ENCODE measurements around the gene NAE1.
"Not testable (repeated sequence)": the region's sequence is repeated elsewhere in the genome, so short reads cannot be mapped to it uniquely, and the experiment has no call there.

The NAE1 gene

DNA sequence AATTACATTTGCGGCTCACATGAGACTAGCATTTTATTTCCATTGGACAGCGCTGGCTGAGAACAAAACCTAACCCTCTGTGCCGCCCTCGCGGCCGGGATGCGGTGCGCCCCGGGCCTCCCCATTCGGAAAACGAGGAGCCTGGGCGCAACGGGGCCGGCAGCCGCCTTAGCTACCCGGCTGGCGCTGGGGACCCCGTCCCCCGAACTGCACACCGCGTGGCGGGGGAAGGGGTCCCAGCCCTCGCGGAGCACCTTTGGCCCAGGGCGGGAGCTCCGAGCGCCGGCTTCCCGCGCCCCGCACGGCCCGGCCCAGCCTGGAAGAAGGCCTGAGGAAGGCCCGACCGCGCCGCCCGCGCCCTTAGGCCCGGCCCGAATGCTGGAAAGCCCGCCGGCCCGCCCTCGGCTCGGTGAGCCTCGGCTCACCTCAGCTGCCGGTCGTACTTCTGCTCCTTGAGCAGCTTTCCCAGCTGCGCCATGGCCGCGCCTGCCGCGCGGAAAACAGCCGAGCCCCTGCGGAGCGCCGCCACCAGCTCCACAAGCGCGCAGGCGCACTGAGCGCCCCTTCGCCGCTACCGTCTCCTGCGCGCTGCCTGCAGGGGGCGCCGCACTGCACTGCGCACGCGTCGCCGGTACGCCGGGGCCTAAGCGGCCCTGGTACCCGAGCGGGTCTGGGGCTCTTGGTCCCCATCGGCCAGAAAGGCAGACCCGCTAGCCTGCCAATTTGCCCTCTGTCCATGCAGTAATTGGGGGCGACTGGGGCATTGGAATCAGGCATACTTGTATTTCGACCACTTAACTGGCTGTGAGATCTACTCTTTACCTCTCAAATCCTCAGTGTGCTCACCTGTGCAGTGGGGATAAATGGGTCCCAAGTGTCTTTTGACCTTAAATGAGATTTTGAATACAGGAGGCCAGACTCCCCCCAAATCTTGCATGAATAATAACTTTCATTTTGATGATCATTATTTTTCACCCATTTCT lies at the start of gene NAE1:
Gene NAE1, minus strand, starts transcription at position 555 of the 983 bp plus-strand sequence. Its CDS starts 77 bp downstream, at position 478.
- DNase-seq (ENCODE audit: low spot score): peak; percentile 82

DNA sequence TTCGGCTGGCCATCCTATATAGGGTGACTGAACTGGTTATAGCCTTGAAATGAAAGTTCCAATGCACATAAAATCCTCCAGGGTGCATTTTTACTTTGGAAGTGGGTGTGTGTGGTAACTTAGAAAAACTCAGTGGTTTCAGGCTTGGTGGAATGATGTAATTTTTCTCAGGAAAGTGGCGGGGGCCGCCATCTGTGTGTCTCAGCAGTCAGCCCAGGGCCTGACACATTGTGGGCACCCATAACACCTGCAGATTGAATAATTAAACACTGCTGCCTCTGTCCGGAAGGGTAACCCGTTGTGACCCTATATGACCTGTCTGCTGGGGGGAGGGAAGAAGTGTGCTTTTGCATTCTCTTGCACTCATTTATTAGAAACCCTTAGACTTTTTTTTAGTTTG lies 47.3 kb upstream of the NAE1 start:
- no peak for DNase-seq (ENCODE audit: low spot score)

DNA sequence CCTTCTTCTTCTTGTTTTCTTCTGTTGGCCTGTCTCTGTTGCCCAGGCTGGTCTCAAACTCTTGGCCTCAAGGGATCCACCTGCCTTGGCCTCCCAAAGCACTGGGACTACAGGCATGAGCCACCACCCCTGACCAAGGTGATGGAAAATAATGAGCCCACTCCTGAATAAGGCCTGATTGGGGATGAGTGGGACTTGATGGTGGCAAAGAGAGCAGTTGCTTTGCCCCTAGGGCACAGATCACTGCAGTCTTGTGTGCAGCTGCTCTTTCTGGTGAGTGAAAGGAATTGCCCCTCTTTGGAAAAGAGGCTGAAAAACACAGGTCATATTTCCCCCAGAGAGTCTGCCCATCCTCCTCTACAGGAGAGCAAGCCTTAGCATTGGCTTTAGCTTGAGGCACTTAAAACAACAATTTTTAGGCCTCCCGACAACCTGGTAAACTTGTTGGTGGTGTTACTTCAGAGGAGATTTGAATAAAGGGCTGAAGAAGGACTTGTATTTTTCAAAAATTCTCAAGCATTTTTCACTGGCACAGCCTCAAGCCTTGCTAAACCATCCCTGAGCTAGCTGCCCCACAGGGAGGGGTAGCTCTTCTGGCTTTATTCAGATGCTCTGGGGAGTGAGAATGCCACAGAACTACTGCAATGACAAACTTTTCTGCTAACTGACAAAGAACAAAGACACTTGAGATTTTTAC lies 43.5 kb upstream of the NAE1 start:
- DNase-seq (ENCODE audit: low spot score): no peak

DNA sequence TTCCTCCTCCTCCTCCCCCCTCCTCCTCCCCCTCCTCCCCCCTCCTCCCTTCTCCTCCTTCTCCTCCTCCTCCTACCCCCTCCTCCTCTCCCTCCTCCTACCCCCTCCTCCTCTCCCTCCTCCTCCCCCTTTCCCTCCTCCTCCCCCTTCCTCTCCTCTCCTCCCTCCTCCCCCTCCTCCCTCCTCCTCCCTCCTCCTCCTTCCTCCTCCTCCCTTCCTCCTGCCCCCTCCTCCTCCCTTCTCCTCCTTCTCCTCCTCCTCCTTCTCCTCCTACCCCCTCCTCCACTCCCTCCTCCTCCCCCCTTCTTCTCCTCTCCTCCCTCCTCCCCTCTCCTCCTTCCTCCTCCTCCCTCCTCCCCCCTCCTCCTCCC lies 42.9 kb upstream of the NAE1 start:
- no peak for DNase-seq (ENCODE audit: low spot score)

DNA sequence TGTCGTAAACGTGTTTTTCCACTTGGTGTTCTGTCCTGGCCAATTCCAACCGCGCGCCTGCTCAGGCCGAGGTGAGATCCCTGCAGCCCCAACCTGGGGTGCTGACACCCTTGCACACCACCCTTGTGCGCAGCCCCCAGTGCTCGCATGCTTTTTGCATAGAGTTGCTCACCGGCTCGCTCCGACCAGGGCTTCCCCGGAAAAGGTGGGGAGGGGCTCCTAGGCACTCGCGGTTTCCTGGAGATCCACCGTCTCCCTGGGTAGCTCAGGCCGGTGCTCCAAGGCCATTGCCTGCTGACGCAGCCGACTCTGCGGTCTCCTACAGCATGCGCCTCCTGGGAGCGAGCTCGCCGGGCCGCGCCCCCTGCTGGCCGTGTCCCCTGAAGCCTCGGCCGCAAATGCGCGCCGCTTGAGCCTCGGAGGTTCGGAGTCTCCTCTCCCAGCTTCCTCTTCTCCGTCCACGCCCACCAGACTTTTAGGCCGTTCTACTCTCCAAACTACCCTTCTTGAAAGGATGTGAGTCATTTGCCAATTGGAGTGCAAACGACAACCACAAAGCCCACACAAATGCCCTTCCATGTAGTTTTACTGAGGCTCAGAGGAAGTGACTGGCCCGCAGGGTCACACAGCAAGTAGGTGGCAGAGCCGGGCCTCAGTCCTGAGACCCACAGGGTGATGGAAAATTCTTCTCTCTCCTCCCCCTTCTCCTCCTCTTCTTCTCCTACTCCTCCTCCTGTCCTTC lies 42.3 kb upstream of the NAE1 start:
- DNase-seq (ENCODE audit: low spot score): peak; percentile 81

DNA sequence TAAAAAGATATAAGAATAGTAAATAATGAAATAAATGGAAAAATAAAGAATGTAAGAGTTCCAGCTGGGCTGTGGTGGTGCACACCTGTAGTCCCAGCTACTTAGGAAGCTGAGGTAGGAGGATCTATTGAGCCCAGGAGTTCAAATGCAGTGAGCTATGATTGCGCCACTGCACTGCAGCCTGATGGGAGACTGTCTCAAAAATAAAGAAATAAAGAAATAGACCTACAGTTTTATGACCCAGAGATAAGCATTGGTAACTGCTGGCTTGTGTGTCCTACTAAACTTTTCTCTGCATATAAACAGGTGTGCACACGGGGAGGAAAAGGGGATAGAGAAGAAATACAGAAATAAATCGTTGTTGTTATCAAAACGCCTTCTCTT lies 41.8 kb upstream of the NAE1 start:
- no peak for DNase-seq (ENCODE audit: low spot score)

DNA sequence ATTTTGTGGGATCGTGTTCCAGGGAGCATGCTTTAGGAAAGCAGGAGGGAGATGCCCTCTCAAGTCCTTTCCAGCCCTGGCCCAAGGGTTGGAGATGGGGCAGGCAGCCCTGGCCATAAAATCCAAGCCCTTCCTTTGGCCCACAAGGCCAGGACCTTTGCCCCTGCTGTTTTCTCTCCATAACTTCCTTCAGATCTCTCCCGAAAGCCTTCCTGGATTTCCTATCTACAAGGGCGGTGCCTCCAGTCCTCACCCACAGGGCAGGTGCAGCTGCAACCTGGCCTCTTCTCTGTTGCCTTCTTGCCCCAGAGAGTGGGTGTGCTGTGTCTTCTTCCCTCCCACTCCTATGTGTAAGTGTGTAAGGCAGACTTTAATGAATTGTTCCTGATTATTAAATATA lies 41.1 kb upstream of the NAE1 start:
- DNase-seq (ENCODE audit: low spot score): no peak

DNA sequence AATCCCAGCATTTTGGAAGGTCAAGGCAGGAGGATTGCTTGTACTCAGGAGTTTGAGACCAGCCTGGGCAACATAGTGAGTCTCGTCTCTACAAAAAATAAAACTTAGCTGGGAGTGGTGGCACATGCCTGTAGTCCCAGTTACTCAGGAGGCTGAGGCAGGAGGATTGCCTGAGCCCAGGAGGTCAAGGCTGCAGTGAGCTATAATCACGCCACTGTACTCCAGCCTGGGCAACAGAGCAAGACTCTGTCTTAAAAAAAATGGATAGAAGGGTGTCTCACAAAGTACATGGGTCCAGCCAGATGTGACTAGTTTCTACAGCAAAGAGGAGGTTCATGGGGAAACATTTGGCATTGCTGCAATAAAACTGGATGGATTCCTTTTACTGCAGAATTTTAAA lies 40.6 kb upstream of the NAE1 start:
- DNase-seq (ENCODE audit: low spot score): not testable (repeated sequence)

DNA sequence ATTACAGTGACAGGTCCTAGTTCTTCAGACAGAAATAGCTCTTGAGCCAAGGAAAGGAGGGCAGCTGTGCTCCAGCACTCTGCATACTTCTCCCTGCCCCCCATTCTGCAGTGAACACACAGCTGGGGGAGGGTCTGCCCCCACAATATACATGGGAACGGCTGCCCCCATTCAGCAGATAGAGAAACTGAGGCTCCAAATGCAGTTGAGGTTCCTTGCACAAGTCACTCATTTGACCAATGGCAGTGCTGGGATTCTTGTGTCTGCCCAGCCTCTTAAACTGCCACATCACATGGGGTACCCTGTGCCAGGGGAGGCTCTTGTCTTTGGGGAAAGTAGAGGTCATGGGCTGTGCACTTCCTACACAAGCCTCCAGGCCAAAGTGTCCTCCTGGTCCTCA lies 38.6 kb upstream of the NAE1 start:
- no peak for DNase-seq (ENCODE audit: low spot score)

DNA sequence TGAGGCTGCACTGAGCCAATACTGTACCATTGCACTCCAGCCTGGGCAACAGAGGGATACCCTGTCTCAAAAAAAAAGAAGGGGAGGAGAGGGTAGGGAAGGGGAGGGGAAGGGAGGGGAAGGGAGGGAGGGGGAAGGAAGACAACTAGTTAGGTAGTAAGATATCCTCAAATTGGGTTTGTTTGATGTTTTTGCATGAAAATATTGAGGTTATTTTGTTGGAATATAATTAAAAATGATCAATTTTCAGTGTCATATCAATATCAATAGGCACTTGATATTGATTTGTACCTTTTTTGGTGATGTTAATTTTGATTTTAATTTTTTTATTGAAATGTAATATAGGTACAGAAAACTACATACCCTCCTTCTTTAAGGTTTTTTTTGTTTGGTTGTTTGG lies 32.9 kb upstream of the NAE1 start:
- no peak for DNase-seq (ENCODE audit: low spot score)

DNA sequence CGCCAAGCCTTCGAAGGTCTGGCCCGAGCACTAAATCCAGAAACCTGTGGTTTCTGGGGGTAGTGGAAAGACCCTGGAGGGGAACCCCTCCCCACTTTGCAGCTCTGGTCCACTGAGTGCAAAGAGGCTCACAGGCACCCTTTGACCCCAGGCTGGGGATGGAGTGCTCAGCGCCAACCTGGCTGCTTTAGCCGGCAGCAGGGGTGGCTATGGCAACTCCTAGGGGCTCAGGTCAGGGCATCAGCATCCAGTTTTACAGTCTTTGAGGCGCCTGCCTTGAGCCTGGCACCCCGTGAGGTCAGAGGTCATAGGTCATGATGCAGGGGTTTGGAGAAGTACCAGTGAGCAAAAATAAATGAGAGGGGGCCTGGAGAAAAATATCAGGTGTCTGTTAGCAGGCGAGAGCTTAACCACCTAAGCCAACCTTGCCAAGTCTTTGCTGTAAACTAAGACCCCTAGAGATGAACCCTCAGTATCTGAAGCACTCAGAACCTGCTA lies 31.3 kb upstream of the NAE1 start:
- DNase-seq (ENCODE audit: low spot score): no peak

DNA sequence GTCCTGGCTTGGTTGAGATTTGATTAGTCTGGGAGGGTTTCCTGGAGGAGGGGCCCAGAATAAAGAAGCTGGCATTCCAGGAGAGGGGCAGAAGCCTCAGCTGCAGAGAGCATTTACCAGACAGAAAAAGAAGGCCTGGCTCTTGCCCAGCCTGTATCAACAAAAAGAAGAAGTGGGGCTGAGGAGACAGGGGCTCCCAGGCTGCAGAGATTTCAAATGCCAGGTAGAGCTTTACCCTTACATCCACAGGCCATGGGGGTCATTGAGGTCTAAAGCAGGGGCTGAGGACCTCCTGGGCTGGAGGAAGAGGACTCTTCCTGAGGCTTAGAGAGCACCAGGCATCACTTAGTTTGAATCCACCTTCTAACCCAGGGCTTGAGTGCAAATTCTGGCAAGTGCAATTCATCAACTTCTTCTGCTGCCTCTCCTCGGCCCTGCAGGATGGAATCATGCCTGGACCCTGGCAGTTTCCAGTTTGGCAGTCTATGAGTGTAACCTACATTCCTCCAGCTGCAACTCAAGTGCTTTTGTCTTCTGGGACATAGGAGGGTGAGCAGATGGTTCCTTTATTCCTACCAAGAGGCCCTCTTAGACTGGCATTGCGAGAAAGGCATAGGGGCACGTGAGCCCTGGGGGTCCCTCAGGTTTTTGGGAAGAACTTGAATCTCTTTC lies 28.8 kb upstream of the NAE1 start:
- DNase-seq (ENCODE audit: low spot score): no peak

DNA sequence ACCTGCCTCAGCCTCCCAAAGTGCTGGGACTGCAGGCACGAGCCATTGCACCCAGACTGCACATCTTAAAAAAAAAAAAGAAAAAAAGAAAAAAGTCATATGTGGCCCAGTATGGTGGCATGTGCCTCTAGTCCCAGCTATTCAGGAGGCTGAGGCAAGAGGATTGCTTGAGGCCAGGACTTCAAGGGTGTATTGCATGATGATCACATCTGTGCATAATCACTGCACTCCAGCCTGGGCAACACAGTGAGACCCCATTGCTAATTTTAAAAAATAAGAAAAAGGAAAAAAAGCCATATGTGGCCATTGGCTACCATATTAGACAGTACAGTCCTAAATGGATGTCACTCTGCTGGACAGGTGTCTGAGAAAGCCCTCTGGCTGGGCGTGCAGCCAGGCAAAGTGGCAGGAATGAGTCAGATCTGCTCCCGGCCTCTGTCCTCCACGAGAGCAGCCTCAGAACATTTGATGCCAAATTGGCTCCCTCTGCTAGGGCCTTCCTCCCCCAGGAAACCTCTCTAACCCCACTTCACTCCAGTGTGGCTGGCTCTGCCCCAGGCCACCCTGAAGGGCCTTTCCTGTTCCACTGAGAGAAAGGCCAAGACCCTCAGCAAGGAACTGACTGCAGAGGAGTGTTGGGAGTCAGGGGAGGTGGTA lies 28.1 kb upstream of the NAE1 start:
- DNase-seq (ENCODE audit: low spot score): no peak

DNA sequence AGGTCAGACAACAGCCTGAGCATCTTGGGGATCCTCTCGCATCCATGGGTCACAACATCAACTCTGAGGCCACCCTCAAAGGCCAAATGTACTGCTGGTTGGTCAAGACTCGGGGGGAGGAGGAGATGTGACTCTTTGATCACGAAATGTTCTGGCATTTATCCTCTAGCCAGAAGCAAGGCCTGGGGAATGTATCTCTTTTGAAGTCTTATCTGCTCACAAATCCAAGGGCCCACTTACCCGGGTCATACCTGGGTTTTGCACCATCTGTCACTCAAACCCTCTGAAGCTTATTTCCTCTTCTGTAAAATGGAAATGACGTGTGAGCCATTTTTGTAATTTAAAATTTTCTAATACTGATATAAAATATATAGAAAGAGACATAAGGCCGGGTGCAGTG lies 26.7 kb upstream of the NAE1 start:
- no peak for DNase-seq (ENCODE audit: low spot score)

DNA sequence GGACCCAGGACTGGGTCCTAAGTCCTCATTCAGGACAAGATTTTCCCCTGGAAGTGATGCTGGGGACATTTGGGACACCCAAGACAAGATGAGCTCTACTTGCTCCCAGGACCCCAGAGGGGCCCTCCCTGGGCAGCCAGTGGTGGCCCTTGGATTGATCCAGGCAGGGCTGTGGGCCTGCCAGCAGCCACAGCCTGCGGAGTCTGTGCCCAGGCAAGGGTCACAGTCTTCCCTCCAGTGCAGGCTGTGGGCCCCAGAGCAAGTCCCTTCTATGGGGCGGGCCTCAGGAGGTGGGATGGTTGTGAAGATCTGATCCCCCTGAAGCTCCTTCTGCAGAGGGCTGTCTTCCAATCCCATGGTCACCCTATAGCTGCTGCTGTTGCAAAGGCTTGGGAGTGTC lies 26.0 kb upstream of the NAE1 start:
- no peak for DNase-seq (ENCODE audit: low spot score)

DNA sequence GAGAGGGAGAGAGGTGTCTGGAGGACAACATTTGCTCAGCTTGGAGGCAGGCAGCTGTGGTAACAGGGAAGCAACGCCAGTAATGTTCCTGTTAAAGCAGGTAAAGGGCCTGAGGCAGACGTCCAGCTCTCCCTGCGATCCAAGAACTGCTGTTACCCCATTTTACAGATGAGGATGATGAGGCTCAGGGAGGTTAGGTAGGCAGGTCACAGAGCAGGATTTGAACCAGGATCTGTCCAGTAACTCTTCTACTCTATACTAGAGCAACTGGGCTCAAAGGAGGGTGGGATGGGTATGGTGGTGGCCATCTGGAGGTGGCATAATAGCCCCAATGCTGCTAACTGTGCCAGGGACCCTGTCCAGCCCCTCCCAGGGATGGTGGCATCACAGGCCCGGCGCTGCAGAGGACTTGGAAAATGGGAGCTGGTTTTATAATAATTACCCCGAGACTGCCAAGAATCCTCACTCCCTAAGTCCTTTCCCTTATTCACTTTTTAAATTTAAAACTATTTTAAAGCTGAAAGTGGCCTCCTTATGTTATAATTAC lies 25.5 kb upstream of the NAE1 start:
- no peak for DNase-seq (ENCODE audit: low spot score)

DNA sequence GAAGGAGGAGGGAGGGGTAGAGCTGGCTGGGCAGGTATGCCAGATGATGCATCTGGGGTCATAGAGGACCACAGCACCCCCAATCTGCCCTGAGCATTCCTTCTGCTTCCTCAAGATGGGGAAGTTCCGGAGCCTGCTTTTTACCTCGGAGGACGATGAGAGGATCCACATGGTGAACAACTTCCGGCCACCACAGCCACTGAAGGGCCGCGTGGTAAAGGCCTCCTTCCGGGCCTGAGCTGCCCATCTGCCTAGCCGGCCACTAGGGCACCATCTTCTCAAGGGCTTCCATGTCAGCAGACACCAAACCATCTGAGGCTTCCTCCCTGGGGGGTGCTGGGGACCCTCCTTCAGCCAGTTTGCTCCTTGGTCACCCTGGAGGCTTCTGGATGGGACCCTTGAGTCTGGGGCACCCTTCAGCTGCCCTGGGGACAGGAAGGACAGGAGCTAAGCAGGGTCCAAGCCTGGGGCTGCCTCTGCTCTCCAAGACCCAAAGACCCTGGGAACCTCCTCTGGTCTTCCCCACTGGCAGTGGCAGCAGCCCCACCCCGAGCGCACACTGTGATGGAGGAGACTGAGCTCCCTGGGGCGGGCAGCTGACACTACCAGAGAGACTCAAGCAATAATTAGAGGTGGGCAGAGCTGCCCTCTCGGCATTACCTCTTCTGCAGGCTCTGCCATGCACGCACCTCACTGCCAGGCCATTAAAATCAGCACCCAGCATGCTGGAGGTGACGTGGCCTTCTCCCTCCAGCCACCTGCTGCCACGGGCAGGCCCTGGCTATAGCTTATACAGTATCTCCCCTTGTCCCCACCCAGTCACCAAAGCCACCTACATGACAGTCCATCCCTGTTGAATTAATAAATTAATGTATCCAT lies 22.7 kb upstream of the NAE1 start:
- DNase-seq (ENCODE audit: low spot score): no peak

DNA sequence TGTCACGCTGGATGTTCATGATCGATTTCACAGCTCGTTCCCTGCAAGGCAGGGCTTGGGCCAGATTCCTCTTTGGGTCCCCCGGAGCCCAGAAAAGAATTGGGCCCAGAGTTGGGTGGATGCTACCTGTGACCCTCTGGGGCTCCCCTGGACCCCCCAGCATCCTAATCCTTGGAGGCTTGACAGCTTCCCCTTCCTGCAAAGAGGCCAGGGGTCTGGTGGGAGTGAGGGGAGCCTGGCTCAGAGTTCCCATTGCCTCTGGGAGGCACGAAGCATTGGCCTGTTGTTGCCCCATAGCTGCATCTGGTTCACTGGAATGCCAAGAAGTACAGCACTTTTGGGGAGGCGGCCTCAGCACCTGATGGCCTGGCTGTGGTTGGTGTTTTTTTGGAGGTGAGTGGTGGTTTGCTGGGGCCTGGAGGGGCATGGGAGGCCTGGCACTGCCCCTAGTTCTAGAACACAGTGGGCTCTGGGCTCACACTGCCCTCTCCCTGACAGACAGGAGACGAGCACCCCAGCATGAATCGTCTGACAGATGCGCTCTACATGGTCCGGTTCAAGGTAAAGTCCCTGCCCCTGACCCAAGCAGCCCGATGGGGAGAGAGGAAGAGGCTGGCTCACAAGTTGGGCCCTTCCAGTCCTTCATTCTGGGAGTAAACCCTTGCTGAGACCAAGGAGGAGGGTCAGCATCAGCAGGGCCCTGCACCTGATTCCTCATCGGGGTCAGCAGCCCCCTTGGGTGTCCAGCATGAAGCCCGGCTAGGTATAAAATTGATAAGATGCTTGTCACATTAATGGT lies 20.6 kb upstream of the NAE1 start:
- no peak for DNase-seq (ENCODE audit: low spot score)

DNA sequence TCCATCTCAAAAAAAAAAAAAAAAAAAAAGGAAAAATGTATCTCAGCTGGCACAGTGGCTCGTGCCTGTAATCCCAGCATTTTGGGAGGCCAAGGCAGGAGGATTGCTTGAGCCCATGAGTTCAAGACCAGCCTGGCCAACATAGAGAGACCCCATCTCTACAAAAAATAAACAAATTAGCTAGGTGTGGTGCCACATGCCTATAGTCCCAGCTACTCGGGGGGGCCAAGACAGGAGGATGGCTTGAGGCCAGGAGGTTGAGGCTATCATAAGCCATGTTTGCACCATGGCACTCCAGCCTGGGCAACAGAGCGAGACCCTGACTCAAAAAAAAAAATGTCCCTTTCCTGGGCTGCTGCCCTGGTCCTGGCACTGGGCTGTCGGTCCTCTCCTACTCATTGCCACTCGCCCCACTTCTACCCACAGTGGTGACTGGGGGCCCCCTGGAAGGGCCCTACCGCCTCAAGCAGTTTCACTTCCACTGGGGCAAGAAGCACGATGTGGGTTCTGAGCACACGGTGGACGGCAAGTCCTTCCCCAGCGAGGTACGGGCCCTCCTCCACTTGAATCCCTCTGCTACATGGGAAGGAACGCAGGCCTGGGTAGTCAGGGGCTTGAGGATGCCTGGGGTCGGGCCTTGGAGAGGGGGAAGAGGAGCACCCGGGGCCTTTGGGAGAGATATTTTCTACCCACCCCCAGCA lies 19.5 kb upstream of the NAE1 start:
- DNase-seq (ENCODE audit: low spot score): no peak
